ENCODE measurements around the gene GJB5. TPM values are rescaled to one million over a fixed set of nuclear protein-coding genes. Genes with fewer than 3 reads are reported as not detected.
A peak's percentile ranks its signal among the peaks of the same experiment; 100 is the strongest.

GJB5 gene
- total and polyA plus RNA-seq, 10 of the 15 experiments (the other 5 are each of a cell fraction or from before 2014, with no cell fraction given), result not detected

DNA sequence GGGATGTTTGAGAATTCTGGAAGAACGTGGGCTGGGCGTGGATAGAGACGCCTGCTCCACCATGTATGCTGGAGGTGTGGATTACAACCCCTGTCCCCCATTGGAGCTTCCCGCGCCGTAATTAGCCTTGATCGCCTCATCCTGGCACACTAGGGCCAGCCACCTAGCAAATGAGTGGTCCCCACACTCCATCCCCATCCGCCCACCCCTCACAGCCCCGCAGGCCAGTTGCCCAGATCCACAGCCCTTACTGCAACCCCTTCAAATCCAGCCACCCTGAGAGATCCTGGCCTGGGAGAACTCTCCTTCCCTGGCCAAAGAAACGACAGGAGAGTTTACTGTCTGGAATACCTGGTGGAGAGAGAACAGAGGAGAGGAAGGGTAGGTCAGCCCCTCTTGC, 37.6 kb downstream of the GJB5 start:
- no TSS peak for BruUV-seq (replicated peaks)
- ATAC-seq, result no peak
- peaks cover 15% of the 10 kb centered on the region for H3K4me1 ChIP-seq (ENCODE audit: control insufficient read depth, insufficient read depth, low read length)
- H3K9ac ChIP-seq (ENCODE audit: control insufficient read depth, insufficient read depth, low read length), result no peak overlapping the region
- intact Hi-C loops (cut with micrococcal nuclease; ENCODE audit: unreplicated experiment), result no loop called here
- ChIA-PET CTCF (no interaction called here), POLR2A (no interaction called here), SMC1A (ENCODE audit: uncharacterized antibody, unreplicated experiment) (no interaction called here), RAD21 (ENCODE audit: unreplicated experiment) (no interaction called here)
- TF ChIP-seq, protein P1, sequence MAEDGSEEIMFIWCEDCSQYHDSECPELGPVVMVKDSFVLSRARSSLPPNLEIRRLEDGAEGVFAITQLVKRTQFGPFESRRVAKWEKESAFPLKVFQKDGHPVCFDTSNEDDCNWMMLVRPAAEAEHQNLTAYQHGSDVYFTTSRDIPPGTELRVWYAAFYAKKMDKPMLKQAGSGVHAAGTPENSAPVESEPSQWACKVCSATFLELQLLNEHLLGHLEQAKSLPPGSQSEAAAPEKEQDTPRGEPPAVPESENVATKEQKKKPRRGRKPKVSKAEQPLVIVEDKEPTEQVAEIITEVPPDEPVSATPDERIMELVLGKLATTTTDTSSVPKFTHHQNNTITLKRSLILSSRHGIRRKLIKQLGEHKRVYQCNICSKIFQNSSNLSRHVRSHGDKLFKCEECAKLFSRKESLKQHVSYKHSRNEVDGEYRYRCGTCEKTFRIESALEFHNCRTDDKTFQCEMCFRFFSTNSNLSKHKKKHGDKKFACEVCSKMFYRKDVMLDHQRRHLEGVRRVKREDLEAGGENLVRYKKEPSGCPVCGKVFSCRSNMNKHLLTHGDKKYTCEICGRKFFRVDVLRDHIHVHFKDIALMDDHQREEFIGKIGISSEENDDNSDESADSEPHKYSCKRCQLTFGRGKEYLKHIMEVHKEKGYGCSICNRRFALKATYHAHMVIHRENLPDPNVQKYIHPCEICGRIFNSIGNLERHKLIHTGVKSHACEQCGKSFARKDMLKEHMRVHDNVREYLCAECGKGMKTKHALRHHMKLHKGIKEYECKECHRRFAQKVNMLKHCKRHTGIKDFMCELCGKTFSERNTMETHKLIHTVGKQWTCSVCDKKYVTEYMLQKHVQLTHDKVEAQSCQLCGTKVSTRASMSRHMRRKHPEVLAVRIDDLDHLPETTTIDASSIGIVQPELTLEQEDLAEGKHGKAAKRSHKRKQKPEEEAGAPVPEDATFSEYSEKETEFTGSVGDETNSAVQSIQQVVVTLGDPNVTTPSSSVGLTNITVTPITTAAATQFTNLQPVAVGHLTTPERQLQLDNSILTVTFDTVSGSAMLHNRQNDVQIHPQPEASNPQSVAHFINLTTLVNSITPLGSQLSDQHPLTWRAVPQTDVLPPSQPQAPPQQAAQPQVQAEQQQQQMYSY (CRISPR knock-in tag; IDR thresholded peaks at IDR 0.05), result no peak
- 0 out of 2 replicates have a peak, but pooled peaks have one; percentile 5 for TF ChIP-seq EED (IDR thresholded peaks at IDR 0.05; ENCODE audit: low read depth)
- no peak overlapping the region for H3K4me3 ChIP-seq
- H3K4me2 ChIP-seq (ENCODE audit: control insufficient read depth, insufficient read depth), result no peak overlapping the region
- in situ Hi-C loops (cut with MboI), result no loop called here
- no peak overlapping the region for H3K27ac ChIP-seq (ENCODE audit: control insufficient read depth, insufficient read depth)
- 55% methylated on average over 10 of the region's 10 CpGs for WGBS (ENCODE audit: insufficient coverage, insufficient replicate concordance, low lambda C conversion rate, missing lambda C conversion rate)
- H3K27me3 ChIP-seq (replicated peaks in 1 of 2; ENCODE audit: control insufficient read depth in 2 of 2, insufficient read depth in 2 of 2, low read length in 1 of 2), result no peaks in the 10 kb centered on the region
- H3K36me3 ChIP-seq (ENCODE audit: control insufficient read depth in 2 of 2, insufficient read depth in 2 of 2, low read length in 1 of 2), result no peaks in the 10 kb centered on the region
- no peaks in the 10 kb centered on the region; the same call in 2 of the 3 replicates for H3K9me3 ChIP-seq (replicated peaks; ENCODE audit: control insufficient read depth, insufficient read depth, low read length)
- no peak for DNase-seq (ENCODE audit: low read depth, low spot score)
- no peak overlapping the region for H2AFZ ChIP-seq (ENCODE audit: control insufficient read depth, low read depth, low read length)
- H4K20me1 ChIP-seq (ENCODE audit: control insufficient read depth, insufficient read depth), result no peaks in the 10 kb centered on the region
- FAIRE-seq, result no peak
- H3K79me2 ChIP-seq (ENCODE audit: control insufficient read depth, insufficient read depth, low read length), result no peaks in the 10 kb centered on the region

Measured in GM12878 (cell line).